ENCODE measurements around the gene TMEM233. TPM values are rescaled to one million over a fixed set of nuclear protein-coding genes. Genes with fewer than 3 reads are reported as not detected.
A peak's percentile ranks its signal among the peaks of the same experiment; 100 is the strongest.

TMEM233 gene
- total RNA-seq, 1 donor, result 1.1 TPM

DNA sequence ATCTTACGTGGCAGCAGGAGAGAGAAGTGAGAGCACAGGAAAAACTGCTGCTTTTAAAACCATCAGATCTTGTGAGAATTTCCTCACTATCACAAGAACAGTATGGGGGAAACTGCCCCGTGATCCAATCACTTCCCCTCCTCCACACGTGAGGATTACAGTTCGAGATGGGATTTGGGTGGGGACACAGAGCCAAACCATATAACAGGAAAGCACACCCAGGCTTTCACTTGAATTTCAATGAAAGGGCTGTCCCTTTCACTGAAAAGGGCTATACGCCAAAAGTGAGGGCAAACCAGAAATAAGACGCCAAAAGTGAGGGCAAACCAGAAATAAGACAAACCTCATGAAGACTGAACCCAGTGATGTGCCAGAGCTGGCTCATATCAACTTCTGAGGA lies 22.8 kb upstream of the TMEM233 start:
- TF ChIP-seq, protein P1, sequence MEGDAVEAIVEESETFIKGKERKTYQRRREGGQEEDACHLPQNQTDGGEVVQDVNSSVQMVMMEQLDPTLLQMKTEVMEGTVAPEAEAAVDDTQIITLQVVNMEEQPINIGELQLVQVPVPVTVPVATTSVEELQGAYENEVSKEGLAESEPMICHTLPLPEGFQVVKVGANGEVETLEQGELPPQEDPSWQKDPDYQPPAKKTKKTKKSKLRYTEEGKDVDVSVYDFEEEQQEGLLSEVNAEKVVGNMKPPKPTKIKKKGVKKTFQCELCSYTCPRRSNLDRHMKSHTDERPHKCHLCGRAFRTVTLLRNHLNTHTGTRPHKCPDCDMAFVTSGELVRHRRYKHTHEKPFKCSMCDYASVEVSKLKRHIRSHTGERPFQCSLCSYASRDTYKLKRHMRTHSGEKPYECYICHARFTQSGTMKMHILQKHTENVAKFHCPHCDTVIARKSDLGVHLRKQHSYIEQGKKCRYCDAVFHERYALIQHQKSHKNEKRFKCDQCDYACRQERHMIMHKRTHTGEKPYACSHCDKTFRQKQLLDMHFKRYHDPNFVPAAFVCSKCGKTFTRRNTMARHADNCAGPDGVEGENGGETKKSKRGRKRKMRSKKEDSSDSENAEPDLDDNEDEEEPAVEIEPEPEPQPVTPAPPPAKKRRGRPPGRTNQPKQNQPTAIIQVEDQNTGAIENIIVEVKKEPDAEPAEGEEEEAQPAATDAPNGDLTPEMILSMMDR (IDR thresholded peaks at IDR 0.05; ENCODE audit: insufficient read depth, low read length), result no peak
- H3K4me3 ChIP-seq (ENCODE audit: low read depth, low read length), result no peak overlapping the region
- no peak for DNase-seq (ENCODE audit: low read depth)

GRCh38 chr12:119573086-119573485 lies 20.5 kb upstream of the TMEM233 start:
- DNase-seq (ENCODE audit: low read depth), result no peak
- H3K4me3 ChIP-seq (ENCODE audit: low read depth, low read length), result no peak overlapping the region
- TF ChIP-seq, protein P1 (IDR thresholded peaks at IDR 0.05; ENCODE audit: insufficient read depth, low read length), result no peak

- TF ChIP-seq, protein P1 (IDR thresholded peaks at IDR 0.05; ENCODE audit: insufficient read depth, low read length), result no peak
Observed at GRCh38 chr12:119574255-119574654, 19.3 kb upstream of the TMEM233 start.

GRCh38 chr12:119576118-119576810 lies 17.3 kb upstream of the TMEM233 start:
- no peak for DNase-seq (ENCODE audit: low read depth)
- no peak overlapping the region for H3K4me3 ChIP-seq (ENCODE audit: low read depth, low read length)
- TF ChIP-seq, protein P1 (IDR thresholded peaks at IDR 0.05; ENCODE audit: insufficient read depth, low read length), result no peak

More at GRCh38 chr12:119574255-119574654, 19.3 kb upstream of the TMEM233 start:
- DNase-seq (ENCODE audit: low read depth), result no peak
- no peak overlapping the region for H3K4me3 ChIP-seq (ENCODE audit: low read depth, low read length)

DNA sequence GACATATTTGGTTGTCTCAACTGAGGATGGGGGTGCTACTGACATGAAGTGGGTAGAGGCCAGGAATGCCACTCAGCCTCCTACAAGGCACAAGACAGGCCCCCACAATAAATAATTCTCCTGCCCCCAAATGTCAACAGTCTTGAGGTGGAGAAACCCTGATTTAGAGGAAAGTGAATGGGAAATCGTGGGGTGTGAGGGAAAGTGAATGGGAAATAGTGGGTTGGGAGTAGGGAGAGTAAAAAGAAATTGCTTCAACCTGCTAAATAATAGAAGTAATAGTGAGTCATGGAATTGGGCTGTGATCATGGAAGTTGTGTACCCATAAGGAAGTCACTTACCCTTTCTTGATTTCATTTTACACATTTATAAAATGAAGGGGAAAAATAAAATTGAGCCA lies 16.7 kb upstream of the TMEM233 start:
- TF ChIP-seq, protein P1 (IDR thresholded peaks at IDR 0.05; ENCODE audit: insufficient read depth, low read length), result no peak
- H3K4me3 ChIP-seq (ENCODE audit: low read depth, low read length), result no peak overlapping the region
- DNase-seq (ENCODE audit: low read depth), result no peak

DNA sequence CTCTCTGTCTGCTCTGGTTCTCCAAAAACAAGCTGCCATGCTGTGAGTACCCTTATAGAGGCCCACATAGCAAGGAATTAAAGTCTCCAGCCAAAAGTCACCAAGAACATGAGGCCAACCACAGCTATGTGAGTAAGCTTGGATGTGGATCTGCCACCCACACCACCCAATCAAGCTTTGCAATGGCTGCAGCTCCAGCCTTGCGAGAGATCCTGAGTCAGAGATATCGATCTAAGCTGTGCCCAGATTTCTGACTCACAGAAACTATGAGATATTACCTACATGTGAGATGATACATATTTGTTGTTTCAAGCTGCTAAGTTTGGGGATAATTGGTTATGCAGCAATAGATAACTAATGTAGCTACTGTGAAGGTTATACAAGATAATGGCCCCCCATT lies 15.5 kb upstream of the TMEM233 start:
- H3K4me3 ChIP-seq (ENCODE audit: low read depth, low read length), result no peak overlapping the region
- TF ChIP-seq, protein P1 (IDR thresholded peaks at IDR 0.05; ENCODE audit: insufficient read depth, low read length), result no peak
- DNase-seq (ENCODE audit: low read depth), result peak; percentile 67

DNA sequence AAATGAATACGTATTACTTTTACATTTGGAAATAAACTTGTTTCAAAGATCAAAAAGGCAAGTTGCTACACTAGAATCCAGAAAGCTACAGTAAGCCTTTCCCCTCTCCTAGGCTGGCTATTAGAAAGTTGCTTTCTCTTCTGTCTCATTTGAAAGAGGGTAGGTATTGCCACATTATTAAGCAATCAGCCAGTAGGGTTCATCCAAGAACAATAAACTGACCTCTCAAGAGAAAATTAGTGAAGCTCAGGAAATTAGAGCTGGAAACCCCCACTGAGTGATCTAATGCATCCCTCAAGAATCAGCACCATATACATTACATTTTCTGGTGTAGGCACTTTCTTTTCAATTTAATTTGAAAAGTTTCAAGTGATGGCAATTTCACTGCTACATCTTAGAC lies 4.5 kb upstream of the TMEM233 start:
- TF ChIP-seq, protein P1 (IDR thresholded peaks at IDR 0.05; ENCODE audit: insufficient read depth, low read length), result no peak
- peak; percentile 81 for DNase-seq (ENCODE audit: low read depth)
- no peak overlapping the region for H3K4me3 ChIP-seq (ENCODE audit: low read depth, low read length)

Data from fibroblast of the aortic adventitia (primary cell).